Measurements from ENCODE around the gene UBE2B.
"Not testable (repeated sequence)": the region's sequence is repeated elsewhere in the genome, so short reads cannot be mapped to it uniquely, and the experiment has no call there.

Gene UBE2B

GRCh38 chr5:134370871-134371833, at the start of gene UBE2B:
UBE2B (plus strand) TSS chr5:134371569; CDS start chr5:134371596, 27 bp downstream.
- no peak for TF ChIP-seq CTCF (conservative IDR thresholded peaks at IDR 0.05; ENCODE audit: control insufficient read depth, insufficient read depth, low read depth, low read length)

DNA sequence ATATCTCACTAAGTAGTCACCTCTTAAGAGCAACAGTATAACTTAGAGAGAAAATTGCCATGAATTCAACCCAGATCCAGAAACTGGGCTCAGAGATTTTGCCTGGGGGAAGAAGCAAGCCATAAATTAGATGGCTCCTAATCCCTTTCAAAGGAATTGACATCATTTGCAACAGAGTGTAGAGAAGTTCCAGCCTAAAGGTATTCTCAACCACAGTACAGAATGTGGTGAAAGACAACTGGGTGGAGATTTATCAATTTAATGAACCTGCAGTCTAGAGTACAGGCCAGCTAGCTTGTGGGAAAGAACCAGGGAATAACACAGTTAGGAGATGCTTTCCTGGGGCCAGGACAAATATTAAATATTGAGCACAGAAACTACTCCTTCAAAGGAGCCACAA, 44.0 kb upstream of the UBE2B start:
- DNase-seq (ENCODE audit: low read depth) = no peak
- no peak overlapping the region for H3K4me3 ChIP-seq (ENCODE audit: control insufficient read depth, low read depth, low read length)
- TF ChIP-seq CTCF (conservative IDR thresholded peaks at IDR 0.05; ENCODE audit: control insufficient read depth, insufficient read depth, low read depth, low read length) = no peak

More at GRCh38 chr5:134370871-134371833, at the start of gene UBE2B:
- peak within 1 kb of the TSS; percentile 98 for H3K4me3 ChIP-seq (ENCODE audit: control insufficient read depth, low read depth, low read length)
- peak; percentile 100 for DNase-seq (ENCODE audit: low read depth)

DNA sequence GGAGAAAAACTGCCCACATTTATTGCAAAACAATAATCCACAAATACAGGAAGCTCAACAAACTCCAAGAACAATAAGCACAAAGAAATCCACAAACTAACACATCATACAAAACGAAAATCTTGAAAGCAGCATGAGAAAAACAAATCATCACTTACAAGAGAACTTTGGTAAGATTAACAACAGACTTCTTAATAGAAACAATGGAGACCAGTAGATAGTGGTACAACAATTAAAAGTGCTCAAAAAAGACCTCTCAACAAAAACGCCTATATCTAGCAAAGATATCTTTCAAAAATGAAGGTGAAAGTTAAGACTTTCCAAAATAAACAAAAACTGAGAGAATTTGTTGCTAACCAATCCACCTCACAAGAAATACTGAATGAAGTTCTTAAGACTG, 42.8 kb upstream of the UBE2B start:
- no peak for TF ChIP-seq CTCF (conservative IDR thresholded peaks at IDR 0.05; ENCODE audit: control insufficient read depth, insufficient read depth, low read depth, low read length)
- H3K4me3 ChIP-seq (ENCODE audit: control insufficient read depth, low read depth, low read length) = no peak overlapping the region
- DNase-seq (ENCODE audit: low read depth) = no peak

GRCh38 chr5:134336833-134337232, 34.5 kb upstream of the UBE2B start:
- DNase-seq (ENCODE audit: low read depth); H3K4me3 ChIP-seq (ENCODE audit: control insufficient read depth, low read depth, low read length): not testable (repeated sequence)

DNA sequence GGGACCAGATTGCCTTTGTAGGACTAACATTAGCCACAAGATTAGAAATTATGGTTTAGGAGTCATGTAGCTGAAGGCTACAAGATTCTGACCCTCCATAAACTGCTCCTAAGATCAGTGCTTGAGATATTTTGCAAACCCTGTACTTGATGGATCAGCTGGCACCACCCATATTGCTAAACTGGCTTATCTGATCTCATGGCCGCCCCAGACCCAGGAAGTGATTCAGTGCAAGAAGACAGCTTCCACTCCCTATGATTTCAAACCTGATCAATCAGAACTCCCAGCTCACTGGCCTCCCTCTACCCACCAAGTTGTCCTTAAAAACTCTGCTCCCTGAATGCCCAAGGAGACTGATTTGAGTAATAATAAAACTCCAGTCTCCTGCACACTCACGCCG, 27.9 kb upstream of the UBE2B start:
- H3K4me3 ChIP-seq (ENCODE audit: control insufficient read depth, low read depth, low read length); DNase-seq (ENCODE audit: low read depth): not testable (repeated sequence)

DNA sequence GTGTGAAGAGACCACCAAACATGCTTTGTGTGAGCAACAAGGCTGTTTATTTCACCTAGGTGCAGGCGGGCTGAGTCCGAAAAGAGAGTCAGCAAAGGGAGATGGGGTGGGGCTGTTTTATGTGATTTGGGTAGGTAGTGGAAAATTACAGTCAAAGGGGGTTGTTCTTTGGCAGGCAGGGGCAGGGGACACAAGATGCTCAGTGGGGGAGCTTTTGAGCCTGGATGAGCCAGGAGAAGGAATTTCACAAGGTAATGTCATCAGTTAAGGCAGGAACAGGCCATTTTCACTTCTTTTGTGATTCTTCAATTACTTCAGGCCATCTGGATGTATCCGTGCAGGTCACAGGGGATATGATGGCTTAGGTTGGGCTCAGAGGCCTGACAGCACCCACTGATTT, 25.9 kb upstream of the UBE2B start:
- H3K4me3 ChIP-seq (ENCODE audit: control insufficient read depth, low read depth, low read length); DNase-seq (ENCODE audit: low read depth): not testable (repeated sequence)

- TF ChIP-seq CTCF (conservative IDR thresholded peaks at IDR 0.05; ENCODE audit: control insufficient read depth, insufficient read depth, low read depth, low read length) = no peak
- no peak overlapping the region for H3K4me3 ChIP-seq (ENCODE audit: control insufficient read depth, low read depth, low read length)
- no peak for DNase-seq (ENCODE audit: low read depth)
Observed at GRCh38 chr5:134345996-134346395, 25.4 kb upstream of the UBE2B start.

- no peak overlapping the region for H3K4me3 ChIP-seq (ENCODE audit: control insufficient read depth, low read depth, low read length)
- no peak for TF ChIP-seq CTCF (conservative IDR thresholded peaks at IDR 0.05; ENCODE audit: control insufficient read depth, insufficient read depth, low read depth, low read length)
- no peak for DNase-seq (ENCODE audit: low read depth)
Observed at GRCh38 chr5:134349463-134349862, 21.9 kb upstream of the UBE2B start.
